ENCODE data around the gene FANCF.

GRCh38 chr11:22634897-22635629, 9.4 kb upstream of the FANCF start:
- TF ChIP-seq CTCF (IDR thresholded peaks at IDR 0.05; ENCODE audit: low read depth, low read length, poor library complexity, severe bottlenecking) (no peak), EZH2phosphoT487 (IDR thresholded peaks at IDR 0.05; ENCODE audit: borderline replicate concordance, low read length) (no peak)

All from DOHH2 (cell line).